GM18502 (cell line): ENCODE results near the gene ACE.
"Not testable (repeated sequence)": the region's sequence is repeated elsewhere in the genome, so short reads cannot be mapped to it uniquely, and the experiment has no call there.

Experiments
- ATAC-seq: cut with Tn5 transposase; IDR thresholded peaks from one replicate; pipeline ENCODE4 v1.9.1; 2021; ENCODE audit warnings: mild to moderate bottlenecking; ENCODE audit not compliant: unreplicated experiment, poor library complexity

The ACE gene

DNA sequence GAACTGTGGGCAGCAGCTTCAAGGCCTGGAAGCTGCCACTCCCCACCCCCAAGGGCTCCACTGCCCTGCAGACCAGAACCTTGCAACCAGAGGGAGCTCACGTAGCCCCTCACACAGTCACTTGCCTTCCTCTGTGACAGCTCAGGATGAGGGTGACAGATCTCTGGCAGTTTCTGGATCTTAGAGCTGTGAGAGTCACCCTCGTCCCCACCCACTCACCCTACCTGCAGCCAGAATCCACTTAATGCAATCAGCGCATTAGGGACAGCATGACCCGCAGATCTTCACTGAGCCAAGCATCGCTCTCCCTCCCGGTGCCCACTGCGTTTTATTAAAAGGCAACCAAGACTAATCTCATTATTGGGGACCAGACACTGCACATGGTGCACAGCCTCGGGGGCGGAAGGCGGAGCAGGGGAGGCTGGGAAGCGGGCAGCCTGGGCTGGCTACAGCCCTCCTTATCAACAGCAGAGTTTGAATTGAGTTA is 34.3 kb upstream of the ACE start:
- ATAC-seq: no peak

DNA sequence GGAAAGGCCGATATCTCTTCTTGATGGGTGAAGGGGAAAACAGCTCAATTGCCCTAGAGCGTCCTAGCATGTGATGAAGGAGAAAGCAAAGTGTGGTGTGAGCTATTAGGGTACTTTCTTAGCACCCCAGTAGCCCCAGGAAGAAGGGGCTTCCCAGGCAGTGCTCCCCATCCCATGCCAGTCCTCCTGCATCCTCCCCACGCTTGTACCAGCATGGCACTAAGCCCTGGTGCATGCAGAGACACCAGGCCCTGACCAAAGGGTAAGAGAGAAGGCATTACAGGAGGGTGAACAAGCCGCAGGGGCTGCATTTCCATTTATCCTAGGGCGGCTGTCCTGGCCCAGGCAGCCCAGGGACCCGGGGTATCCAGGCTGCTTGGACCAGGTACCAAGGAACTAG is 33.8 kb upstream of the ACE start:
- no peak for ATAC-seq

DNA sequence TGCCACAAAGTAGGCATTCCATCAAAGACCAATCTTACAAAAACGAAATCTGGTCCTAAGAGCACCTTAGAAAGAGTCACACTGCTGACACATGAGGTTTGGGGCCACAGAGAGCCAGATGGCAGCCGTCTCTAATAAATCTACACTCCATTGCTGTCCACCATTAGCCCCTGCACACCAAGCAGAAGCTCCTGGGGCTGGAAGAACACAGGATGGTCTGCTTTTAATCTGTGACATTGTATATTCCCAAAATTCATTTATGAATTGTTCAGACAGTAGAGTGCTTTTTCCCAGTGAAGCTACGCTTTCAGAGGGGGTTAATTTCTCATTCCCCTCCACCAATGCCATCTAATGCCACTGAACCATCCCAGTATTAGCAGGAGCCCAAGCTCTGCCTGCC is 32.4 kb upstream of the ACE start:
- ATAC-seq: no peak

DNA sequence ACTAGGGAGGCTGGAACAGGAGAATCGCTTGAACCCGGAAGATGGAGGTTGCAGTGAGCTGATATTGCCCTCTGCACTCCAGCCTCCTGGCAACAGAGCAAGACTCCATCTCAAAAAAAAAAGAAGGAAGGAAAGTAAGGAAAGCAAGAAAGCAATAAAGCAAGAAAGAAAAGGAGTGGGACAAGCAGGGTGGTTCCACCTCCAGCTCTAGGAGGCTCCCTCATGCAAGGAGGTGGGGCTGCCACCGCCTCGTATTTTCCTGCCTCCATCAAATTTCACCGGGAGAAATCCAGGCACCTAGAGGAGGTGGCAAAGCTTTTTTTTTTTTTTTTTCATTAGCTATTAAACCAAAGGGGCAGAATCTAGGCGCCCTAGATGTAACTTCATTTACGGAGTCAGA is 31.8 kb upstream of the ACE start:
- no peak for ATAC-seq

DNA sequence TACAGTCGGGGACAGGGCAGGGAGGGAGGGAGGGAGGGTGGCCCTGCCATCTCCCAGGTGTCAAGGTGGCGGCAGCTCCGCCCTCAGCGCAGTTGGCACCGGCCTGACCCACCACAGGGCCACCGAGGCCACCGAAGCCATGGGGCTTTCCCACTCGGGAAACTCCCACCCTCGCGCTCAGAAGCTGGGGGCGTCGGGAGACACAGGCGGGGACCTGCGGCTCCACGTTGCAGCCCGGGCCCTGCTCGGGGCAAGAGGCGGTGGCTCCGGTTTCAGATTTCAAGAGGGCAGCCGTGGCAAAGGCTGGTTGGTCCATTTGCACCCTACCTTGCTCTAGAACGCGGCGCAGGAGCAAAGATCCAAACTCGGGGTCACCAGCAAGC is 31.3 kb upstream of the ACE start:
- ATAC-seq: peak; percentile 32

DNA sequence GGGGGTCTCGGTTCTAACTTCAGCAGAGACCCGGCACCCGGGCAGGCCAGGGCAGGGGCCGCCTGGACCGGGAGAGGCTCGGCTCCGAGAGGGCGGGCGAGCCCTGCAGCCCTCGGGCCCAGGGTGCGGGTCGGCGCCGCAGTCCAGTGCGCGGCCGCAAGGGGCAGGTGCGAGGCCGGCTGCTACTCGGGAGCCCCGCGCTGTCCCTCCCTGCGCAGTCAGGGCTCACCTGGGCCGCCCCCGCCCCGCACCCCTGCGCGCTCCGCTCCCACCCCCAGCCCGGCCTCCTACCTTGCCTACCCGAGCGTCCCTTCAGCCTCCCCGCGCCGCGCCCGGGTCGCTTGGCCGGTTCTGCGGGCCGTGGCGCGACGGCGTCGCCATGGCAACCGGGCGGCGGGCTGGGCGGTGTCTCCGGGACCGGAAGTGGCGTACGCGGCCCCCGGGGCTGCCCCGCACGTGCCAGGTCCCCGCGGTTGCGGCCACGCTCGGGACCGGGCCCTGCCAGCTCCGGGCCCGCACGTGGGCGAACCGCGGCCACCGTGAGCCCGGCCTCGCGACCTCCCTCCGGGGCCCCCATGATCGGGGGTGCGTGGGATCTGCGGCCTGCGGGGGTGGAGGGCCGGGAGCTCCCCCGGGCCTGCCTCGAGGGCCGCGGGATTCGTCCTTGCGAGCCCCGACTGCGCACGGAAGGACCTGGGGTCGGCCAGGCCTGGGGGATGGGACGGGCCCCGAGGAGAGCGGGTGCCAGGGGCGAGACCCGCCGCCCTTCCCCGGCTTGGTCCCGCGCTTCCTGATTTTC is 30.7 kb upstream of the ACE start, which contains the start of gene CYB561:
TSS of gene CYB561 (minus strand) at position 353 of the 799 bp plus-strand sequence. CDS start 8,759 bp downstream, outside the sequence.
- ATAC-seq: peak; percentile 67

DNA sequence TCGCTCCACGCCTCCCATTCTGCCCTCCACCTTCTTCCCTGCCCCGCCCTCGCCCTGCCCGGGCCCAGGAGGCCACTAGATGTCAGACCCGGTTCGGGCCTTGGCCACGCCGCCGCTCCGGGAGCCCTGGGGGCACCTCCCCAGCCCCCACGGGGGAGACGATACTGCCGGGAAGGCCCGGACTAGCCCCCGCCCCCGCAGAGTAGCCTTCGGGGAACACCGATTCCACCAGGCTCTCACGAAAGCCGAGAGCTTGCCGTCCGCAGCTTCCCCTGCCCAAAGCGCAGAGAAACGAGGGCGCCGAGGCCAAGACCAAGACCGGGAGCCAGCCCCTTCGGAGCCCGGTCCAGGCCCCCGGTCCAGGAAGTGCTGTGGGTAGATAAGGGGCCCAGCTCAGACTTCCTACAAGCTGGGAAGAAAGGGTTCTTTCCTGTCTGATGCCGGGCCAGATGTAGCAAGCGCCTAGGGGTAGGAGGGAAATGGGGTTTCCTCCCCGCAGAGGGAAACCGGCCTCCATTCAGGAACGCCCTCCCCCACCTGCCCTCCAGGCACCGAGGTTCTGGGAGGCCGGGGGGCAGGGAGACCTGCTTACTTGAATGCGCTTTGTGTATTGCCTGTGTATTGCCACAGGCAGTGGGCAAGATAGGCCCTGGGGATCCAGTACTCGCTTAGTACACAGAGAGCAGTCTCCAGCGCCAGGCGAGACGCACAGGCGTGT is 29.9 kb upstream of the ACE start:
- peak; percentile 34 for ATAC-seq

DNA sequence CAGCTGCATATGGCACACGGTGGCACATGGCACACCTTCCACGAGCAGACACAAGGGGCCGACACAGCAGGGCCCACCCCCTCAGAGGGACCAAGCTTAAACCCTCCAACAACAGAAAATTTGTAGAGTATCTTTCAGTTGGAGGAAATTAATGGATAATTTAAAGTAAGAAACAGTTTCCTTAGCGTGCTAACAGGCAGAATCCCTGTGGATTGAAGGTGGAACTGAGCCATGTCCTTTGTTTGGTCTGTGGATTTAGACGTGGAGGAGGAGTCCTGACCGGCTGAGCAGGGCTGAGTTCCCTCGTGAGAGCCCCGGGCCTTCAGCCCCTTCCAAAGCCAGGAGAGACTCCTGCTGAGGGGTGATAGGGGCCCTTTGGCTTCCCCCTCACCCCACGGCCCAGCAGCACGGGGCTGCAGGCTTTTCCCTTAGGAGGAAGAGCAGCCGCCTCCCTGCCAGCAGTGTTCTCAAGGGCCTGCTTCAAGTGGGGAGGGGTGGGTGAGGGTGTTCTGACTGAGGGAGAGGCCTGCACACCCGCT is 29.3 kb upstream of the ACE start:
- no peak for ATAC-seq

DNA sequence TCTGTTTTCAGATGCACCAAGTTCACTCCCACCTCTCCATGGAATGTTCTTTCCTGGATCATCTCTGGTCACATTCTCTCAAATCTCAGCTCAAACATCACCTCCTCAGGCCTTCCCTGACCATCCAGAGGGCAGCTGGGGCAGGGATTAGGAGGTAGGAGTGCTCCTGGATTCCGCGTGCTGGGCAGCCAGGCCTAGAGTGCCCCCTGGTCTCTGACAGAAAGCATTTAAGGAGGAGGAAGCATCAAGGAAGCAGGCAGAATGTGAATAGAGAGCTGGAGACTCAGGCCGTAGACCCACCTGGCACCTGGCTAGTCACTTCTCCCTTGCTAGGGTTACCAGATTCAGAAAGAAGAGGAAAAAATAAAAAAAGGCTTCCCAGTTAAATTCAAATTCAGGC is 28.2 kb upstream of the ACE start:
- no peak for ATAC-seq

DNA sequence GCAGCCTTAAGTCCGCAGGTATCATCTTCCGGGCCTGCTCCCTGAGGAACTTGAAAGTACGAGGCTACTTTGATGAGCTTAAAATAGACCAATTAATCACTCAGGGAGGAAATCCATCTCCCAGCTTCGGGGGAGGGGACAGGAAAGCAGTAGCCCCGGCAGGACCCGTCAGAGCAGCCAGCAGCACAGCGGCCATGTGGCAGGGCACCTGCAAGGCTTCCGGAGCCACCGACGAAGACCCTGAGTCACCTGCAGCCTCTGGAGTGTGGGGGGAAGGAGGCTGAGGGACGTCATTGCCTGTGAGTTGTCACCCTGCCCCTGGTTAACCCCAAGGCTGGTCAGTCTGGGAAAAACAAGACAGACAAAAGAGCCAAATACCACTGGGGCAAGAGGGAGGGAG is 26.3 kb upstream of the ACE start:
- ATAC-seq: no peak

DNA sequence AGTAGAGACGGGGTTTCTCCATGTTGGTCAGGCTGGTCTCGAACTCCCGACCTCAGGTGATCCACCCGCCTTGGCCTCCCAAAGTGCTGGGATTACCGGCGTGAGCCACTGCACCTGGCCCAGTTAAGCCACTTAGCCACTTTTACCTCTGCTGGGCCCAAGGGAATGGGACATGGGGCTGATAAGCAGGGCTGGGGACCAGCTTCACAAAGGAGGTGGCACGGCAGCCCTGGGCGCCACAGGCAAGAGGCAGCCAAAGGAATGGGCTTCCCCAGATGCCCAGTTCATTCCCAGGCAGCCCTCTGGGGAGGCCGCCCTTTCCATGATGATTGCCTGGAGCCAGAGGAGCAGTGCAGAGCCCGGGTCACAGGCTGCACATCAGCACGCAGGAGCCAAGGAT is 25.7 kb upstream of the ACE start:
- ATAC-seq: no peak

DNA sequence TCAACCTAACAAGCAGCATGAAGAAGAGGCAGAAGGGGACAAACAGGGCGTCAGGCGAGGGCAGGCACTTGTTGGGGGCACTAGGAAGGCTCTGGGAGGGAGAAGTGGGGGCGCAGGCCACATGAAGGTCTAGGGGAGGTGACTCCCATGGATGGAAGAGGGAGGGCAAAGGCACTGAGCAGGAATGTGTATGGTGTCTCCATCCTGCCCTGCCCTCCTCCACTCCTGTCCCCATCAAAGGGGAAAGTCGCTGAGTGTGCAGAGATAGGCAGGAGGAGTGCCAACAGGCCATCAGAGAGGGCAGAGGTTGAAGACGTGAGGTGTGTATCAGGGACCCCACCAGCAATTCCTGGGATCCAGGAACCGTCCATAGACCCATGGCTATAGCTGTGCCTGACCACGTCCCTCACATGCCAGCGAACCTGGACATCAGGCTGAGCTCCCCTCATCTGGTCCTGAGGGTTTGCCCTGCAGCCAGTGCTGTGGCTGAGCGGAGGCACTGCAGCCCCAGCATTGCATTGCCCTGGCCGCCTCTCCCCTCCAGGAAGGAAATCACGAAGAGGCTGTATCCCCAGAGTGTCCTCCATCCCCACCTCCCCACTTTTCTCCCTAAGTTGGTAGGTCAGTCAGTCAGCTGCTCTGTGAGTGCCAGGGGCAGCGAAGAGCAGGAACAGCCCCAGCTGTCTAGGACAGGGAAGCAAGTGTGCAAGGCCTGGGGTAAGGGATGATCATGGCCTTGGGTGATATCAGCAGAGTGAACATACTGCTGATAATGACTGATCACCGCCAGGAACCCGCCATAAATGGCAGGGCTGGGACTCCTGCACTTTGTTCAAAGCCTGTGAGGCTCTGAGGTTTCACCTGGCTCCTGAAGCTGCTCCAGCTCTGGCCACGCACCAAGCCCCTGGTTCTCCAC is 24.6 kb upstream of the ACE start:
- no peak for ATAC-seq

DNA sequence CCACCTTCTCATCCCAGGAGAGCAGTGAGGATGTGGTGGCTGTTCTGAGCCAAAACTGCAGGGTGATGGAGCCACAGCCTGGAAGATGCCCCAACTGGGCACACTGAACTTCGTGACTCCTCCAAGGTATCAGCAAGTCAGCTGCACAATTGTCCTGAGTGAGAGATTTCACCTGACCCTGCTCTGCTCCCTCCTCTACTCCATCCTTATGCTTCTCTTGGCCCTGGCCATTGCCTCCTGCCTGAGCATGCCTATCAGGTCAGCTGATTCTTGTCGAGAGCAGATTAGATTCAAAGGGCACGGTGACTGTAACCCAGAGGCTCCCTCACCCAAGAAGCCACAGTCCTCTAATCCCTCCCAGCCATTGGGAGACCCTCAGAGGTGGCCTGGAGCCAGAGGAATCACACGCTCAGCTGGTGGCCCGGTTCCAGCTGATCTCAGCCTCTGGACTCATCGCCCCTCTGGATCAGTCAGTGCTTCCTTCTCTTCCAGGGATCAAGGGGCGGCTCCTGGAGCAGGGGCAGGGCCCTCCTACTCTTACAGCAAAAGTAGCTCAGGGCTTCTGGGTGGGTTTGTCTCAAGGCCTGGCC is 23.8 kb upstream of the ACE start:
- no peak for ATAC-seq

DNA sequence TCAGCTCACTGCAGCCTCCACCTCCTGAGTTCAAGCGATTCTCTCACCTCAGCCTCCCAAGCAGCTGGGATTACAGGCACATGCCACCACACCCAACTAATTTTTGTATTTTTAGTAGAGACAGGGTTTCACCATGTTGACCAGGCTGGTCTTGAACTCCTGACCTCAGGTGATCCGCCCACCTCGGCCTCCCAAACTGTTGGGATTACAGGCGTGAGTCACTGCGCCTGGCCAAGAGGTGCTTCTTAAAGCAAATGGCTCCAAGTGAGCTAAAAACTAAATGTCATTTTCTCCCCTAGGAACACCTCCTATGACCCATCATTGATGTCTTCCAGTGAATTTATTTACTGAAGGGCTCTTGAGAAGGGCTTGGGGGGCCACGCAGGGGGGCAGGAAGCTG is 22.5 kb upstream of the ACE start:
- not testable (repeated sequence) for ATAC-seq

DNA sequence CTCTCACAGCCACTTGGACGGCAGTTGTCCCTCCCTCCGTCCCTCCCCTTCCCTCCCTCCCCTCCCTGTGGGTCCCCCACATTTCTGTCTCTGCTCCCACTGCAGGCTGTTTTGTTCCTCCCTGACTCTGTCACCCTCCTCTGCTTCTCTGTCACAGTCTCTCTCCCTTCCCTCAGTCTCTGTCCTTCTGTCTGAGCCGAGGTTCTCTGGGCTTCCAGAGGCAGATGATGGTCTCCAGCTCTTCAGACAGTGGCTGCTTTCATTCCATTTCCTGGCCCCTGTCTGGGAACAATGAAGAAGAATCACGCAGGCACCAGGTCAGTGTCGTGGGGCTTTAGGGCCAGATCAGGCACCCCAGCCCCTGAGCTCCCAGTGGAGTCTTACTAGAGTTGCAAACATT is 21.9 kb upstream of the ACE start:
- no peak for ATAC-seq

DNA sequence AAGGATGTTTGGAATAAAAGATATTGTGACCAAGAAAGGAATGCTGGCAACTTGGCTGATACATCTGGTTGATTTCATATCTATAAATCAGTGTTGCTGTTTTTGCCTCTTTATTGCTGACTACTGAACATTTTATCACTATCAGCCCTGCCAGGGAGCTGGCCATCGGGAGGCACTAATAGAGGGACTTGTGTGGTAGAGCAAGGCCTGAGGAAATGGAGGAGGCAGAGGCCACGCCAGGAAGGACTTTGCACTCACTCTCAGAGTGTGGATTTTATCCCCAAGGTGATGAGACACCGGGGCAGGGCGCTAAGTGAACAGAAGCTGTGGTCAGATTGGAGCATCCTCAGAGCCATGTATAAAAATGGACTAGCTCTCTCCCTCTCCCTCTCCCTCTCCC is 21.4 kb upstream of the ACE start:
- ATAC-seq: no peak

DNA sequence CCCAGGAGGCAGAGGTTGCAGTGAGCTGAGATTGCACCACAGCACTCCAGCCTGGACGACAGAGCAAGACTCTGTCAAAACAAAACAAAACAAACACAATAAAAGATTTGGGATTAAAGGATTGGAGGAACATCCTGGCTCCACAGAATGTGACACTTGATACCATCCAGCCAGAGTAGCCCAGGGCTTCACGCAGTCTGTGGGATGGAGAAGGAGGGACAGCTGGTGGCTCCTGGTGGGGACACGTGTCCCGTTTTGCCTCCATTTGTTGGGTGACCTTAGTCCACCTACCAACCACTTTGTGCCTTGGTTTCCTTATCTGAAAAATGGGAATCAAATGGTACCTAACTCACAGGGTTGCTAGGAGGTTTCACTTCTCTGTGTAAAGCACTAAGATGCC is 18.4 kb upstream of the ACE start:
- ATAC-seq: no peak

DNA sequence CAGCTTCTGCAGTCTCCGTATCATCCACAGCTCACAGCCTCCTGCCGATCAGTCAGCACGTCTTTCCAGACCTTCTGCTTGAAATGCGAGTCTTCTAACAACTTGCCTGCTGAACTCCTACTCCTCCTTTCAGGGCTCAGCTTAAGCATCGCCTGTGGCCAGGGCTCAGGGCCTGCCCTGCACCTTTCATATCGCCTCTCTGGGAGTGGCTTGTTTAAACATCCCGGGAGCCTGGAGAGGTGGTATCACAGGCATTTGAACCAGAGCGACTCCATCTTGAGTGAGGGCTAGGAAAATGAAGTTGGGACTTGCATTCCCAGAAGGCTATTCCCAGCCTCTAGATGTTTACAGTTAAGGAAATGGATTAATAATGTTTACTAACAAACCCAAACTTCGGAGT is 16.8 kb upstream of the ACE start:
- no peak for ATAC-seq

DNA sequence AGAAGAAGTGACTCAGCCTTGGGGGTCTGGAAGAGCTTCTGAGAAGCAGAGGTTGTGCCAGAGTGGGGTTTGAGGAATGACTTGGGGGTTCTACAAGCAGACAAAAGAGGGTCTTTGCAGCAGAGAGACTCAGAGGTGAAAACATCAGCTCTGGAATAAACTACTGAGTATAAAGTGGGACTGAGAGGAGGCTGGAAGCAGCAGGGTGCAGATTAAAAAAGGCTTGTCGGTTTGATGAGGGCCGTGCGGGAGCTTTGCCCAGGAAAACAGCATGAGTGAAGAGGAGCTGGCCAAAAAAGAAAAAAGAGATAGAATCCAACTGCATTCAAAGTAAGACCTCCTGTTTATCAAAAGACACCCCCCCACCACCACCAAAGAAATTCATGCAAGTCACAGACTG is 13.1 kb upstream of the ACE start:
- no peak for ATAC-seq

DNA sequence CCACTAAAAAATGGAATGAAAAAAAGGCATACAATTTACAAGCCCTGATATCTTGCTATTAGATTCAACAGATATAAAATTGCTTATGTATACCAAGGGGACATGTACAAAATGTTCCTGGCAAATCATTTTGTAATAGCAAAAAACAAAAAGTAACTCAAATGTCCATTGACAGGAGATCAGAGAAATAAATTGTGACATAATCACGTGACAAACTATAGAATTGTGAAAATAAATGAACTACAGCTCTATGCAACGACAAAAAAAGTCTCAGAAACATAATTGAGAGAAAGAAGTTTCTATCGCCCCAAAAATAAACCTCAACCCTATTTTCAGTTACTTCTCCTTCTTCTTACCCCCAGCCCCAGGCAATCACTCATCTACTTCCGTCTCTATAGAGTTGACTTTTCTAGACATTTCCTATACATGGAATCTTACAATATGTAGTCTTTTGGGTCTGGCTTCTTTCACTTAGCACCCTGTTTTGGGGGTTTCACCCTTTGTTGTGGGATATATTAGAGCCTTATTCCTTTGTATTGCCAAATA is 12.1 kb upstream of the ACE start:
- ATAC-seq: no peak
